Measurements from ENCODE around the gene HCFC1R1. TPM values are rescaled to one million over a fixed set of nuclear protein-coding genes. Genes with fewer than 3 reads are reported as not detected.
"Not testable (repeated sequence)": the region's sequence is repeated elsewhere in the genome, so short reads cannot be mapped to it uniquely, and the experiment has no call there.

Gene HCFC1R1
- total RNA-seq, 1 donor from 2014 or later: 29.4 TPM

DNA sequence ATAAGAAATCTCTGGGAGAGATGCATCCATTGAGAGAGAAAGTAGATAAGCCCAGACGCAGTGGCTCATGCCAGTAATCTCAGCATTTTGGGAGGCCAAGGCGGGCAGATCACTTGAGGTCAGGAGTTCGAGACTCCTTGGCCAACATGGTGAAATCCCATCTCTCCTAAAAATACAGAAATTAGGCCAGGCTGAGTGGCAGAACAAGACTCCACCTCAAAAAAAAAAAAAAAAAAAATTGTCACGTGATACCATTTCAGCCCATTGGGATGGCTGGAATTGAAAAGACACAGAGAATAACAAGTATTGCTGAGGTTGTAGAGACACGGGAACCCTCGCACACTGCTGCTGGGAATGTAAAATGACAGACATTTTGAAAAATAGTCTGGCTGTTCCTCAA, 38.8 kb upstream of the HCFC1R1 start:
- intact Hi-C loops (cut with micrococcal nuclease): no loop called here
- Mint-ChIP-seq H3K27me3 (no peaks in the 10 kb centered on the region), H3K36me3 (ENCODE audit: low read depth) (peaks cover 23% of the 10 kb centered on the region), H3K9me3 (no peaks in the 10 kb centered on the region), H3K4me3 (no peak overlapping the region), H3K27ac (no peak overlapping the region), H3K4me1 (peaks cover 42% of the 10 kb centered on the region)
- no peak for DNase-seq

DNA sequence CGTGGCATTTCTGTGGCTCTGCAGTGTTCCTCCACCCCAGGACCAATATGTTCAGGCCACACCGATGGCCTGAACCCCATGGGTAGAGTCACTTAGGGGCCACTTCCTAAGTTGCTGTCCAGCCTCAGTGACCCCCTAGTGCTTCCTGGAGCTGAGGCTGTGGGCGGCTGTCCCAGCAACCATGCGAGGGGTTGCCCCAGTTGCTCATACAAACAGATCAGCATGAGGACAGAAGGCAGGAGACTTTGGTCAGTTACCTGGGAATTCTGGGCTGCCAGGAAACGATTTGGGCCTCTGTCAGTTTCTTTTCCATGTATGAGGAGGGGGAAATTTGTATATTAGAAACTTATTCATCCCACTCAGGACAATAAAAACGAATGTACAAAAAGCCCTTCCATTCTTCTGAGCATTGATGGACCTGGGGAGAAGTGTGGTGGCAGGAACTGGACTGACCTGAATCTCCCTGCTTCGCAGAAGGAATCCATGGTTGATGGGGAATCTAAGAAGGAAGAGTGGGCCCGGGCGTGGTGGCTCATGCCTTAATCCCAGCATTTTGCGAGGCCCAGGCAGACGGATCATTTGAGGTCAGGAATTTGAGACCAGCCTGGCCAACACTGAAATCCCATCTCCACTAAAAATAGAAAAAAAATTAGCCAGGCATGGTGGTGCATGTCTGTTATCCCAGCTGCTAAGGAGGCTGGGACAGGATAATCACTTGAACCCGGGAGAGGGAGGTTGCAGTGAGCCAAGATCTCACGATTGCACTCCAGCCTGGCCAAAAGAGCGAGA, 36.8 kb upstream of the HCFC1R1 start:
- H3K36me3 Mint-ChIP-seq (ENCODE audit: low read depth): peaks cover 16% of the 10 kb centered on the region
- H3K27me3 Mint-ChIP-seq: no peaks in the 10 kb centered on the region
- peak overlapping the region; percentile 91 for H3K27ac Mint-ChIP-seq
- H3K4me3 Mint-ChIP-seq: peak overlapping the region; percentile 89
- intact Hi-C loops (cut with micrococcal nuclease): no loop called here
- H3K4me1 Mint-ChIP-seq: peaks cover 50% of the 10 kb centered on the region
- H3K9me3 Mint-ChIP-seq: no peaks in the 10 kb centered on the region
- no peak for DNase-seq

DNA sequence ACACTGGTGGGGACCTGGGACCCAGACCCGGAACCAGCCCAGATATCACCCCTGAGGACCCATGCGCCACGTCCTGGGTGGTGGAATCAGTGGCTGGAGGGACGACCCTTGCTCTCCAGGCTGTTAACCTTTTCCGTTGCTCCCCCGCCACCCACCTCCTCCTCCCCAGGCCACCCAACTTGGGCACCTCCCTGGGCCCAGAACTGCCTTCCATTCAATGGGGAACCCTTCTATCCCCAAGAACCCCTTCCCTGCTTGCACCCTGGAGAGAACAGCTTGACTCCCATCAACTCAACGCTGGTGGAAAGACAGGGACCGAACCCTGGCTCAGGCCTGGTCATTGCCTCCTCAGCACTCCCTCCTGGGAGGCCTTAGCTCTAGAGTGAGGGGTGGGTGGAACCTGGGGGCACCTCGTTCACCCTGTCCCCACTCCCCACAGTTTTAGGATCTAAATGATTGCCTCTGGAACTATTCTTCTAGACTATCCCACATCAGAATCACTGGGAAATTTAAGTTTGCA, 36.0 kb upstream of the HCFC1R1 start:
- no peak for DNase-seq

DNA sequence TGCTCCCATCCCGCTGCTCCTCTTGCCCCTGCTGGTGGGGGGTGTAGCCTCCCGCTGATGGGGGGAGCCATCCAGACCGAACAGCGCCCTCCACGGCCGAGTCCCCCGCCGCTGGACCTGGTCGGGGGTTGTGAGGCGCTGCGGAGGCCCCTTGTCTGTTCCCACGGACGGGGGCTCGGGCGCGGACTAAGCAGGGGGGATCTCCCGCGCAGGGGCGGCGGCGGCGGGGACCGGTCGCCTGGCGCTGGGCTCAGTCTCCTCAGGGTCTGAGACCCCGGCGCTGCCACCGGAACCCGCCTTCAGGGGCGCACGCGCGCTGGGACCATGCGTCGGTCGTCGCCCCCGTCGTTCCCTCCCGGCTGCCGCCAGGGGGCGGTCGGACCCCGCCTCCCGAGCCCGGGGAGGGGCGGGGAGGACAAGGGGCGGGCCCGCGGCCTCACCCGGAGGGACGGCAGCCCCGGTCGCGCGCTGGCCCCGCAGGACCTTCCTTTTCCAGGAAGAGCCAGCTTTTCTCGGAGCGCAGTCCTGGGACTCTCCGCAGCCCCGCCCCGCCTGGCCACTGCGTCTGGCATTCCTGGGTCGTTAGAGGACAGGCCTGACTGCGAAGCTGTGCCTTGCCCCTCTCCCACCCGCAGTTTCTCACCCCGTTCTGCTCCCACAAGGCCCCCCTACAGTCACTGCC, 35.4 kb upstream of the HCFC1R1 start:
- intact Hi-C loops (cut with micrococcal nuclease): loop anchor here (1.0 to 5.0 kb wide), 4 partner anchors 16 to 70 kb away; no protein-coding TSS in a partner anchor
- no peaks in the 10 kb centered on the region for H3K27me3 Mint-ChIP-seq
- H3K36me3 Mint-ChIP-seq (ENCODE audit: low read depth): peaks cover 25% of the 10 kb centered on the region
- peak overlapping the region; percentile 91 for H3K27ac Mint-ChIP-seq
- peak overlapping the region; percentile 89 for H3K4me3 Mint-ChIP-seq
- peak; percentile 98 for DNase-seq
- H3K4me1 Mint-ChIP-seq: peaks cover 52% of the 10 kb centered on the region
- H3K9me3 Mint-ChIP-seq: no peaks in the 10 kb centered on the region

More for the DNA sequence above, 36.0 kb upstream of the HCFC1R1 start:
- peaks cover 21% of the 10 kb centered on the region for H3K36me3 Mint-ChIP-seq (ENCODE audit: low read depth)
- peak overlapping the region; percentile 91 for H3K27ac Mint-ChIP-seq
- H3K4me3 Mint-ChIP-seq: peak overlapping the region; percentile 89
- intact Hi-C loops (cut with micrococcal nuclease): loop anchor here (1.0 to 5.0 kb wide), 4 partner anchors 15 to 70 kb away; no protein-coding TSS in a partner anchor
- H3K9me3 Mint-ChIP-seq: no peaks in the 10 kb centered on the region
- peaks cover 51% of the 10 kb centered on the region for H3K4me1 Mint-ChIP-seq
- no peaks in the 10 kb centered on the region for H3K27me3 Mint-ChIP-seq

DNA sequence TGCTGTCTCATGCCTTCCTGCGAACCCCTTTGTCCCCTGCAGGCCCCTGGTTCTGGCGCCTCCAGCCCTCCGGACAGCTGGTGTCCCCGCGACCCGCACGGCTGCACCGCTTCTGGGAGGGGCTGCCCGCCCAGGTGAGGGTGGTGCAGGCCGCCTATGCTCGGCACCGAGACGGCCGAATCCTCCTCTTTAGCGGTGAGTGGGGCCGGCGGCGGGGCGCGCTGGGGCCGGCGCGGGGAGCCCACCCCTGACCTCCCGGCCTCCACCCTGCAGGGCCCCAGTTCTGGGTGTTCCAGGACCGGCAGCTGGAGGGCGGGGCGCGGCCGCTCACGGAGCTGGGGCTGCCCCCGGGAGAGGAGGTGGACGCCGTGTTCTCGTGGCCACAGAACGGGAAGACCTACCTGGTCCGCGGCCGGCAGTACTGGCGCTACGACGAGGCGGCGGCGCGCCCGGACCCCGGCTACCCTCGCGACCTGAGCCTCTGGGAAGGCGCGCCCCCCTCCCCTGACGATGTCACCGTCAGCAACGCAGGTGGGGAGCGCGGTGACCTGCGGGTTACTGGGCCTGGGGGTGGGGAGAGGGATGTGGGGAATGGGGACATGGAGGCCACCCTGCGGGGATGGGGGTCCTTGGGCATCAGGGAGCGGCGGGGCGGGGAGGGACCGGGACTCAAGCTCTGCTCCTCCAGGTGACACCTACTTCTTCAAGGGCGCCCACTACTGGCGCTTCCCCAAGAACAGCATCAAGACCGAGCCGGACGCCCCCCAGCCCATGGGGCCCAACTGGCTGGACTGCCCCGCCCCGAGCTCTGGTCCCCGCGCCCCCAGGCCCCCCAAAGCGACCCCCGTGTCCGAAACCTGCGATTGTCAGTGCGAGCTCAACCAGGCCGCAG, 34.6 kb upstream of the HCFC1R1 start:
- H3K4me3 Mint-ChIP-seq: peak overlapping the region; percentile 89
- no peaks in the 10 kb centered on the region for H3K27me3 Mint-ChIP-seq
- DNase-seq: peak; percentile 85
- peaks cover 31% of the 10 kb centered on the region for H3K36me3 Mint-ChIP-seq (ENCODE audit: low read depth)
- H3K9me3 Mint-ChIP-seq: no peaks in the 10 kb centered on the region
- intact Hi-C loops (cut with micrococcal nuclease): loop anchor here (1.0 to 5.0 kb wide), 4 partner anchors 16 to 71 kb away; no protein-coding TSS in a partner anchor
- peak overlapping the region; percentile 89 for H3K27ac Mint-ChIP-seq
- H3K4me1 Mint-ChIP-seq: peaks cover 52% of the 10 kb centered on the region

DNA sequence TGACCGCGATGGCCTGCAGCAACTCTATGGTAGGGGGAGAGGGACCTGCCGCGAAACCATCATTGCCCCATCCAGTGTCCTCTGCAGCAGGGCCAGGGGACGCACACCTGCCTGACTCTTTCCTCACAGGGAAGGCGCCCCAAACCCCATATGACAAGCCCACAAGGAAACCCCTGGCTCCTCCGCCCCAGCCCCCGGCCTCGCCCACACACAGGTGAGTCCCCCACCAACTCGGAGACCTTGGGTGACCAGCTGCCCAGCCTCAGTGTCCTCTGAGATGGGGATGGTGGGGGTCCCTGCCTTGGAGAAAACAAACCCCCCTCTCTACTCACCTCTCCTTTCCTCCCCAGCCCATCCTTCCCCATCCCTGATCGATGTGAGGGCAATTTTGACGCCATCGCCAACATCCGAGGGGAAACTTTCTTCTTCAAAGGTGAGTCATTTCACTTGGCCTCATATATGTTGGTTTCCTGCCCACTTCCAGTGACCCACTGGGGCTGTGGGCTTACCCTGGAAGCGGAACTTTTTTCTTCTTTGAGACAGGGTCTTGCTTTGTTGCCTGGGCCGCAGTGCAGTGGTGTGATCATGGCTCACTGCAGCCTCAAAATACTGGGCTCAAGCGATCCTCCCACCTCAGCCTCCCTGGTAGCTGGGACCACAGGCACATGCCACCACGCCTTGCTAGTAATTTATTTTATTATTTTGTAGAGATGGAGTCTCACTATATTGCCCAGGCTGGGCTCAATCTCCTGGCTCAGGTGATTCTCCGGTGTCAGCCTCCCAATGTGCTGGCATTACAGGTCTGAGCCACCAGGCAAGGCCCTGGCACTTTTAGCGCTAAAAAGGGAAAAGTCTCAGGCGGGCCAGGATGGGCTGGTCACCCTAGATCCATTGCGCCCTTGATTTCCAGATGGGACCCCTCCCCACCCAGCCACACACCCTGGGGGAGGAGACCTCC, 33.7 kb upstream of the HCFC1R1 start:
- intact Hi-C loops (cut with micrococcal nuclease): loop anchor here (2.0 to 5.0 kb wide), 3 partner anchors 17 to 55 kb away; no protein-coding TSS in a partner anchor
- H3K4me3 Mint-ChIP-seq: peak overlapping the region; percentile 89
- peaks cover 31% of the 10 kb centered on the region for H3K36me3 Mint-ChIP-seq (ENCODE audit: low read depth)
- H3K4me1 Mint-ChIP-seq: peaks cover 51% of the 10 kb centered on the region
- no peaks in the 10 kb centered on the region for H3K9me3 Mint-ChIP-seq
- peak; percentile 68 for DNase-seq
- H3K27me3 Mint-ChIP-seq: no peaks in the 10 kb centered on the region
- H3K27ac Mint-ChIP-seq: peak overlapping the region; percentile 87

DNA sequence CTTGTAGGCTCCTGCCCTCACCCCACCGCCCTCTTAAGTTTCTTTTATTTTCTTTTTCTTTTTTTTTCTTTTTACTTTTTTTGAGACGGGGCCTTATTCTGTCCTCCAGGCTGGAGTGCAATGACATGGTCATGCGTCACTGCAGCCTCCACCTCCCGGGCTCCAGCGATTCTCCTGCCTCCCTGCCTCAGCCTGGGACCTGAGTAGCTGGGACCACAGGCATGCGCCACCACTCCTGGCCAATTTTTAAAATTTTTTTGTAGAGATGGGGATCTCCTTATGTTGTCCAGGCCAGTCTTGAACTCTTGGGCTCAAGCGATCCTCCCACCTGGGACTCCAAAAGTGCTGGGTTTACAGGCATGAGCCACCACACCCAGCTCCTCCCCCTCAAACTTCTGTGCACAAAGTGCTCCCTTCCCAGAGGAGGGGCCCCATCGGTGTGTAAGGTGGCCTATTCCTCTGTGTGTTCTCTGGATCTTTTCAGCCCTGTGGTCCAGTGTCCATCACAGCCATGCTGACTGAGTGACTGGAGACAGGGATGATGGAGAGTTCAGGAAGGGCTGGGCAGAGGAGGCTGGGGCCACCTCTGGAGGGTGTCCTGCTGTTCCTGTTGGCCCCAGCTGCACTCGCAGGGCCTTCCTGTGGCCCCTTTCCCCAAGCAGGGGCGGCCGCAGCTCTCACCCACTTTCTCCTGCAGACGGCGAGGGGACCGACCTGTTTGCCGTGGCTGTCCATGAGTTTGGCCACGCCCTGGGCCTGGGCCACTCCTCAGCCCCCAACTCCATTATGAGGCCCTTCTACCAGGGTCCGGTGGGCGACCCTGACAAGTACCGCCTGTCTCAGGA, 32.8 kb upstream of the HCFC1R1 start:
- intact Hi-C loops (cut with micrococcal nuclease): loop anchor here (5.0 kb wide), 1 partner anchor 54 kb away; no protein-coding TSS in a partner anchor
- DNase-seq: peak; percentile 60
- Mint-ChIP-seq H3K27me3 (no peaks in the 10 kb centered on the region), H3K27ac (peak overlapping the region; percentile 87), H3K4me3 (peak overlapping the region; percentile 89), H3K4me1 (peaks cover 56% of the 10 kb centered on the region), H3K36me3 (ENCODE audit: low read depth) (peaks cover 31% of the 10 kb centered on the region), H3K9me3 (no peaks in the 10 kb centered on the region)

DNA sequence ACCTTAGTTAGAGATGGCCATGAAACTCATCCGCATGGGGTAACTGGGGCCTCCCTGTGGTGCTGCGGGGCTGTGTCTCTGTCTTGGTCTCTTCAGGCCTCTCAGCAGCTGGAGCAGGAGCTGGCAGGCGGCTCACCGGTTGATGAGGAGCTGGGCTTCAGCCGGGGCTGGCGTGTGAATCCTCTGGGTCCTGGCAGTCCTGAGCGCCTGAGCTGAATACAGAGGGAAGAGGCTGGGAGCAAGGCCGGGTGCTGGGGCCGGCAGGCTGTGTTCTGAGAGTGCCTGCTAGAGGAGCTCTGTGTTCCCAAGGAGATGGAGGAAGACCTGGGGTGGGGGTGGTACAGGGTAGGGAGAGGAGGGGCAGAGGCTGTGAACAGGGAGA, 32.0 kb upstream of the HCFC1R1 start:
- peak overlapping the region; percentile 87 for H3K27ac Mint-ChIP-seq
- H3K9me3 Mint-ChIP-seq, H3K27me3 Mint-ChIP-seq: not testable (repeated sequence)
- intact Hi-C loops (cut with micrococcal nuclease): loop anchor here (2.0 to 5.0 kb wide), 2 partner anchors 27 to 53 kb away; no protein-coding TSS in a partner anchor
- H3K4me1 Mint-ChIP-seq: peaks cover 61% of the 10 kb centered on the region
- H3K36me3 Mint-ChIP-seq (ENCODE audit: low read depth): peaks cover 35% of the 10 kb centered on the region
- H3K4me3 Mint-ChIP-seq: peak overlapping the region; percentile 89
- peak; percentile 66 for DNase-seq

DNA sequence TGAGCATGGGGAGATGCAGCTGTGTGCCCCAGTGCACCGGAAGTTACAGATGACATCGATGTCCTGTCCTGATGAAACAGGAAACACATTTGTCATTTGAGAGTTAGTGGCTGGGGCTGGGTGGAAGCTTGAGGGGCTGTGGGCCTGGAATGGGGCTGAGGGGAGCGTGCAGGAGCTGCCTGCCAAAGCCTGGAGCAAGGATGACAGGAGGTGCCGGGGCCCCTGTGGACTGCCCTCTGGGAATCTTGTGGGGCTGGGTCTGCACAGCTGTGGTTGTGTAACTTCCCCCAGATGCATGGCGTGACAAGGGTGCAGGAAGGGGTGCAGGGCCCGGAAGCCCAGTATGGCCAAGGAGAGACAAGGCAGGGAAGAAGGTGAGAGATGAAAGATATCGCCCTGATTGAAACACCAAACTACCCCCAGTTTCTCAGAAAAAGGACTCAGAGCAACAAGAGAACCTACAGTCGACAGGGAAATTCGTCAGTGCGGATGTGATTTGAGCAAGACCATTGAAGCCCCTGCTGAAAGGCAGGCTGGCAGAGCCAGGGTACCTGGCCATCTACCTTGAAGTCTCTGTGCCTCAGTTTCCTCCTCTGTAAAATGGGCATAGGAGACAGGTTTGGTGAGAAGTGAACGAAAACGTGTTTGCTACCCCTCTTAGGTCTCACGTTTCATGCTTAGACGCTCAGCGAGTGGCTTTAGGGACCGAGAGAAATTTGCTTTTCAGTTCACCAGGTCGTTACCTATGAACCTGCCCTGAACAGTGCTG, 31.4 kb upstream of the HCFC1R1 start:
- Mint-ChIP-seq H3K4me1 (peaks cover 61% of the 10 kb centered on the region), H3K36me3 (ENCODE audit: low read depth) (peaks cover 37% of the 10 kb centered on the region), H3K27me3 (no peaks in the 10 kb centered on the region), H3K4me3 (peak overlapping the region; percentile 89), H3K9me3 (no peaks in the 10 kb centered on the region), H3K27ac (peak overlapping the region; percentile 87)
- intact Hi-C loops (cut with micrococcal nuclease): loop anchor here (2.0 to 5.0 kb wide), 2 partner anchors 26 to 53 kb away; no protein-coding TSS in a partner anchor
- peak; percentile 85 for DNase-seq

DNA sequence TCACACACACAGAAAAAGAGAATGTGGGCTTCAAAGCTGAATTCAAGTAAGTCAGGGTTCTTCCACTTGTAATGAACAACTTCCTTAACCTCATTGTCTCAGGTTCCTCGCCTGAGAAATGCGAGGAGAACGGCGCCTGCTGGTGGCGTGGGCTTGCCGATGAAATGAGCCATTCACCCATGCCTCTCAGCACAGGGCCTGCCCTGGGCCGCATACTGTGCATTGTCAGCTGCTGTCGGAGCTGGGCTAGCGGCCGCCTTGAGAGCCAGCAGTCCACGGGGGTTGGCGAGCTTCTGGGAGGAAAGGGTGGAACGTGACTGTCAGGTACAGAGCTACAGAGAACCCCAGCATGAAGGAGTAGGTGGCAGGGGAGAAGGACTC, 29.6 kb upstream of the HCFC1R1 start:
- Mint-ChIP-seq H3K4me1 (peaks cover 62% of the 10 kb centered on the region), H3K36me3 (ENCODE audit: low read depth) (peaks cover 35% of the 10 kb centered on the region), H3K27ac (peak overlapping the region; percentile 35)
- intact Hi-C loops (cut with micrococcal nuclease); H3K27me3 Mint-ChIP-seq; H3K9me3 Mint-ChIP-seq; H3K4me3 Mint-ChIP-seq: not testable (repeated sequence)
- DNase-seq: peak; percentile 72

DNA sequence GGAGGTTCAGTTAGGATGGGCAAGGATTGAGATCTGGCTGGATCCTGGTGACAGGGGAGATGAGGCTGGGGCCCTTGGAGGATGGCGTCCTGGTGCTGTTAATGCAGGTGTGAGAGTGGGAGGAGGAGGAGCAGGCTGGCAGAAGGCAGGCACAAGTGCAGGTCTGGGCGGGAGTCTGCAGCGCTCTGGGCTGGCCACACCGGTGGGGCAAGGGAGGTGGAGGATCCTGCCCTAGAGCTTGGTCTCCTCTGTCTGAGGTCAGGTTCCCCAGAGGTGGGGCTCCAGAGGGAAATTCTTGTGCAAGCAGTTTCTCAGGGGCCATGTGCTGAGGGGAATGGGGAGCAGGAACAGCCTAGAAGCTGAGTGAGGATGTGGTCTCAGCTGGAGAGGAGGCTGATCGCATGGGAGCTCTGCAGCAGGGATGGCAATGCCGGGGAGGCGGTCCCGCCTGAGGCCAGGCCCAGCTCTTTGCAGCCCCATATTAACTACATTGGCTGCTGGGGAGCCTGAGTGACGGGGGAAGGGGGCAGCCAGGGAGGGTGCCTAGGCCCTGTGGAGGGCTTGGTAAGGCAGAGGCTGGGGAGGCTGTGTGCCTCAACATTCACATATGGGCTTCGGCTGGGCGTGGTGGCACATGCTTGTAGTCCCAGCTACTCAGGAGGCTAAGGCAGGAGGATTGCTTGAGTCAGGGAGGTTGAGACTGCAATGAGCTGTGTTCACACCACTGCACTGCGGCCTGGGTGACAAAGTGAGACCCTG, 29.0 kb upstream of the HCFC1R1 start:
- Mint-ChIP-seq H3K27ac (peak overlapping the region; percentile 52), H3K4me1 (peaks cover 67% of the 10 kb centered on the region), H3K36me3 (ENCODE audit: low read depth) (peaks cover 35% of the 10 kb centered on the region)
- intact Hi-C loops (cut with micrococcal nuclease); H3K9me3 Mint-ChIP-seq; H3K4me3 Mint-ChIP-seq; H3K27me3 Mint-ChIP-seq: not testable (repeated sequence)
- peak; percentile 71 for DNase-seq
